ENCODE data around the gene FBXL13.
"Not testable (repeated sequence)": the region's sequence is repeated elsewhere in the genome, so short reads cannot be mapped to it uniquely, and the experiment has no call there.

FBXL13 gene

GRCh38 chr7:103068414-103069403 is 5.9 kb downstream of the FBXL13 start:
- TF ChIP-seq, protein P1, sequence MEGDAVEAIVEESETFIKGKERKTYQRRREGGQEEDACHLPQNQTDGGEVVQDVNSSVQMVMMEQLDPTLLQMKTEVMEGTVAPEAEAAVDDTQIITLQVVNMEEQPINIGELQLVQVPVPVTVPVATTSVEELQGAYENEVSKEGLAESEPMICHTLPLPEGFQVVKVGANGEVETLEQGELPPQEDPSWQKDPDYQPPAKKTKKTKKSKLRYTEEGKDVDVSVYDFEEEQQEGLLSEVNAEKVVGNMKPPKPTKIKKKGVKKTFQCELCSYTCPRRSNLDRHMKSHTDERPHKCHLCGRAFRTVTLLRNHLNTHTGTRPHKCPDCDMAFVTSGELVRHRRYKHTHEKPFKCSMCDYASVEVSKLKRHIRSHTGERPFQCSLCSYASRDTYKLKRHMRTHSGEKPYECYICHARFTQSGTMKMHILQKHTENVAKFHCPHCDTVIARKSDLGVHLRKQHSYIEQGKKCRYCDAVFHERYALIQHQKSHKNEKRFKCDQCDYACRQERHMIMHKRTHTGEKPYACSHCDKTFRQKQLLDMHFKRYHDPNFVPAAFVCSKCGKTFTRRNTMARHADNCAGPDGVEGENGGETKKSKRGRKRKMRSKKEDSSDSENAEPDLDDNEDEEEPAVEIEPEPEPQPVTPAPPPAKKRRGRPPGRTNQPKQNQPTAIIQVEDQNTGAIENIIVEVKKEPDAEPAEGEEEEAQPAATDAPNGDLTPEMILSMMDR (IDR thresholded peaks at IDR 0.05; ENCODE audit: unreplicated experiment in 3 of 3): no peak

DNA sequence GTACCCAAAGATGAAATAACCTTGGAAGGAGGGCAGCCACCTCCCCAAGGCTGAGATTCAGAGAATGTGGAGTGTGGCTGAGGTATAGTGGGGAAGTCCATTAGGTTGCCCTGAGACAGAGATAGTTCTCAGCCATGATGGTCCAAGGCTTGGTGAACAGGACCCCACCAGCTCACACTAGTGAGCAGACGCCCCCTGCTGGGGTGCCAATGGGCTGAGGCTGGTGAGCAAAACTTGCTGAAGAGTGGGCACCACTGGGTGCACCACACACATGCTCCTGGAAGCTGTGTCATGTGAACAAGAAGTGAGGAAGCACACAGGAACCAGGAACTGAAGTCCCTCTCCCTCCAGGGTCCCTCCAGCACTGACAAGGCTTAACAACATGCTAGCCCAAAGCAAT is 8.9 kb downstream of the FBXL13 start:
- Mint-ChIP-seq H3K27ac (no peak overlapping the region), H3K27me3 (ENCODE audit: low read depth) (no peaks in the 10 kb centered on the region), H3K4me1 (no peaks in the 10 kb centered on the region), H3K9me3 (peaks cover 7% of the 10 kb centered on the region), H3K4me3 (no peak overlapping the region), H3K36me3 (ENCODE audit: low read depth) (peaks cover 15% of the 10 kb centered on the region)
- TF ChIP-seq, protein P1 (IDR thresholded peaks at IDR 0.05; ENCODE audit: unreplicated experiment in 3 of 3): peak; percentile 8 to 33 (median 12)

More at GRCh38 chr7:103068414-103069403, 5.9 kb downstream of the FBXL13 start:
- H3K9me3 Mint-ChIP-seq: peaks cover 7% of the 10 kb centered on the region
- no peak overlapping the region for H3K4me3 Mint-ChIP-seq
- H3K27ac Mint-ChIP-seq: no peak overlapping the region
- H3K36me3 Mint-ChIP-seq (ENCODE audit: low read depth): peaks cover 15% of the 10 kb centered on the region
- H3K27me3 Mint-ChIP-seq (ENCODE audit: low read depth): no peaks in the 10 kb centered on the region
- H3K4me1 Mint-ChIP-seq: peaks cover 2% of the 10 kb centered on the region

- Mint-ChIP-seq H3K27ac (no peak overlapping the region), H3K4me3 (no peak overlapping the region), H3K27me3 (ENCODE audit: low read depth) (no peaks in the 10 kb centered on the region), H3K36me3 (ENCODE audit: low read depth) (peaks cover 15% of the 10 kb centered on the region), H3K9me3 (peaks cover 7% of the 10 kb centered on the region), H3K4me1 (no peaks in the 10 kb centered on the region)
- TF ChIP-seq, protein P1 (IDR thresholded peaks at IDR 0.05; ENCODE audit: unreplicated experiment in 3 of 3): no peak
Measured at GRCh38 chr7:103063895-103064294, 10.7 kb downstream of the FBXL13 start.

DNA sequence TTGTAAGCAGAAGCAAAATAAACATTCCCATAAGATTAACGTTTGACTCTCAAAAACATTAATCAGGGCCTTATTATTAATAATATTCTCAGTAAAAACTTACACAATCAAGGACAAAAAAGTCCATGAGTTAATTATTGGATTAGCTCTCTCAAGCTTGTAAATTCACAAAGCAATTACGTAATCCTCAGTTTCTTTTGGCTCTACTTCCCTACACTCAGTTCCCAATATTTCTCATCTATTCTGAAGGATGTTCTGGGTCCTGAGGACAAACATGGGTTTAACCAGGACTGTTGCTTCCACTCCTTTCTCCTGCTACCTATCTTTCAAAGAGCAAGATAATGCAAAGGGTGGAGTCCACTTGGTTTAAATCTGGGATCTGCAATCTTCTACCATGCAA is 15.1 kb downstream of the FBXL13 start:
- no peaks in the 10 kb centered on the region for H3K27me3 Mint-ChIP-seq (ENCODE audit: low read depth)
- TF ChIP-seq, protein P1 (IDR thresholded peaks at IDR 0.05; ENCODE audit: unreplicated experiment in 3 of 3): no peak
- H3K4me1 Mint-ChIP-seq: no peaks in the 10 kb centered on the region

GRCh38 chr7:103058122-103058521 is 16.5 kb downstream of the FBXL13 start:
- H3K36me3 Mint-ChIP-seq (ENCODE audit: low read depth): peaks cover 11% of the 10 kb centered on the region
- TF ChIP-seq, protein P1 (IDR thresholded peaks at IDR 0.05; ENCODE audit: unreplicated experiment in 3 of 3): no peak
- no peaks in the 10 kb centered on the region for H3K4me1 Mint-ChIP-seq
- no peaks in the 10 kb centered on the region for H3K9me3 Mint-ChIP-seq
- no peaks in the 10 kb centered on the region for H3K27me3 Mint-ChIP-seq (ENCODE audit: low read depth)
- no peak overlapping the region for H3K27ac Mint-ChIP-seq
- no peak overlapping the region for H3K4me3 Mint-ChIP-seq

More for the DNA sequence above, 15.1 kb downstream of the FBXL13 start:
- Mint-ChIP-seq H3K36me3 (ENCODE audit: low read depth) (peaks cover 2% of the 10 kb centered on the region), H3K4me3 (no peak overlapping the region), H3K9me3 (no peaks in the 10 kb centered on the region), H3K27ac (peak overlapping the region in 2 of 3 experiments; percentile 32 to 69)

GRCh38 chr7:103056006-103056405 is 18.6 kb downstream of the FBXL13 start:
- H3K36me3 Mint-ChIP-seq (ENCODE audit: low read depth): peaks cover 11% of the 10 kb centered on the region
- H3K27me3 Mint-ChIP-seq (ENCODE audit: low read depth); H3K4me1 Mint-ChIP-seq; H3K4me3 Mint-ChIP-seq; H3K9me3 Mint-ChIP-seq; H3K27ac Mint-ChIP-seq: not testable (repeated sequence)
